ENCODE results near the gene PUS7L.

DNA sequence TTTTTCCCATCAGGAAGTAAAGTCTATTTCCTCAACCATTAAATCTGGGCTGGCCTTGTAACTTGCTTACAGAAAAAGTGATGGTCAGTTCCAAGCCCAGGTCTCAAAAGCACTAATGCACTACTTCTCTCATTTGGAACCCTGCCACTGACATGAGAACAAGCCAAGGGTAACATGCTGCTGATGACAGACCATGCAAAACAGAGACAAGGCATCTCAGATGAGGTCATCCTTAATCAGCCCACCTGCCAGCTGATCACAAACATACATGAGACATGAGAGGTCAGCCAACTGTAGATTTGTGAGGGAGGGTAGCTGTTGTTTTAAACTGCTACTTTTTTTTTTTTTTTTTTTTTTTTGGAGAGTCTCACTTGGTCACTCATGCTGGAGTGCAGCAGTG lies 31.4 kb upstream of the PUS7L start:
- TF ChIP-seq, protein P1, sequence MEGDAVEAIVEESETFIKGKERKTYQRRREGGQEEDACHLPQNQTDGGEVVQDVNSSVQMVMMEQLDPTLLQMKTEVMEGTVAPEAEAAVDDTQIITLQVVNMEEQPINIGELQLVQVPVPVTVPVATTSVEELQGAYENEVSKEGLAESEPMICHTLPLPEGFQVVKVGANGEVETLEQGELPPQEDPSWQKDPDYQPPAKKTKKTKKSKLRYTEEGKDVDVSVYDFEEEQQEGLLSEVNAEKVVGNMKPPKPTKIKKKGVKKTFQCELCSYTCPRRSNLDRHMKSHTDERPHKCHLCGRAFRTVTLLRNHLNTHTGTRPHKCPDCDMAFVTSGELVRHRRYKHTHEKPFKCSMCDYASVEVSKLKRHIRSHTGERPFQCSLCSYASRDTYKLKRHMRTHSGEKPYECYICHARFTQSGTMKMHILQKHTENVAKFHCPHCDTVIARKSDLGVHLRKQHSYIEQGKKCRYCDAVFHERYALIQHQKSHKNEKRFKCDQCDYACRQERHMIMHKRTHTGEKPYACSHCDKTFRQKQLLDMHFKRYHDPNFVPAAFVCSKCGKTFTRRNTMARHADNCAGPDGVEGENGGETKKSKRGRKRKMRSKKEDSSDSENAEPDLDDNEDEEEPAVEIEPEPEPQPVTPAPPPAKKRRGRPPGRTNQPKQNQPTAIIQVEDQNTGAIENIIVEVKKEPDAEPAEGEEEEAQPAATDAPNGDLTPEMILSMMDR (IDR thresholded peaks at IDR 0.05): no peak
- TF ChIP-seq POLR2A (IDR thresholded peaks at IDR 0.05): no peak
